ENCODE results near the gene PTPRS. TPM values are rescaled to one million over a fixed set of nuclear protein-coding genes. Genes with fewer than 3 reads are reported as not detected.
"Not testable (repeated sequence)": the region's sequence is repeated elsewhere in the genome, so short reads cannot be mapped to it uniquely, and the experiment has no call there.

The PTPRS gene
- total RNA-seq, 1 experiment from 2014 or later, result 215 TPM

GRCh38 chr19:5330307-5330720 is 10.3 kb downstream of the PTPRS start:
- TF ChIP-seq EZH2 (IDR thresholded peaks at IDR 0.05; ENCODE audit: borderline replicate concordance, low read depth, low read length, poor library complexity, severe bottlenecking), result no peak
- TF ChIP-seq, protein P1, sequence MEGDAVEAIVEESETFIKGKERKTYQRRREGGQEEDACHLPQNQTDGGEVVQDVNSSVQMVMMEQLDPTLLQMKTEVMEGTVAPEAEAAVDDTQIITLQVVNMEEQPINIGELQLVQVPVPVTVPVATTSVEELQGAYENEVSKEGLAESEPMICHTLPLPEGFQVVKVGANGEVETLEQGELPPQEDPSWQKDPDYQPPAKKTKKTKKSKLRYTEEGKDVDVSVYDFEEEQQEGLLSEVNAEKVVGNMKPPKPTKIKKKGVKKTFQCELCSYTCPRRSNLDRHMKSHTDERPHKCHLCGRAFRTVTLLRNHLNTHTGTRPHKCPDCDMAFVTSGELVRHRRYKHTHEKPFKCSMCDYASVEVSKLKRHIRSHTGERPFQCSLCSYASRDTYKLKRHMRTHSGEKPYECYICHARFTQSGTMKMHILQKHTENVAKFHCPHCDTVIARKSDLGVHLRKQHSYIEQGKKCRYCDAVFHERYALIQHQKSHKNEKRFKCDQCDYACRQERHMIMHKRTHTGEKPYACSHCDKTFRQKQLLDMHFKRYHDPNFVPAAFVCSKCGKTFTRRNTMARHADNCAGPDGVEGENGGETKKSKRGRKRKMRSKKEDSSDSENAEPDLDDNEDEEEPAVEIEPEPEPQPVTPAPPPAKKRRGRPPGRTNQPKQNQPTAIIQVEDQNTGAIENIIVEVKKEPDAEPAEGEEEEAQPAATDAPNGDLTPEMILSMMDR (conservative IDR thresholded peaks at IDR 0.05; ENCODE audit: low read depth, low read length), result no peak
- ChIA-PET POLR2A (ENCODE audit: low non-redundant PET) (no interaction called here), CTCF (no interaction called here)
- H3K4me3 ChIP-seq (ENCODE audit: low read depth, low read length, poor library complexity, severe bottlenecking), result no peak overlapping the region
- no TSS peak for BruUV-seq (replicated peaks)
- H3K4me1 ChIP-seq (ENCODE audit: insufficient read depth, low read length, poor library complexity, severe bottlenecking), result no peaks in the 10 kb centered on the region
- intact Hi-C loops (cut with micrococcal nuclease; ENCODE audit: unreplicated experiment), result no loop called here
- no peaks in the 10 kb centered on the region for H3K9me3 ChIP-seq (ENCODE audit: low read depth, low read length, poor library complexity, severe bottlenecking)
- H3K27ac ChIP-seq (ENCODE audit: low read depth, low read length, poor library complexity, severe bottlenecking), result no peak overlapping the region
- no peaks in the 10 kb centered on the region for H3K27me3 ChIP-seq (replicated peaks; ENCODE audit: insufficient read depth, low read depth, low read length, poor library complexity)
- no peaks in the 10 kb centered on the region for H3K36me3 ChIP-seq (ENCODE audit: insufficient read depth, low read length, poor library complexity, severe bottlenecking)
- DNase-seq (ENCODE audit: low spot score), result no peak

- intact Hi-C loops (cut with micrococcal nuclease; ENCODE audit: unreplicated experiment), result no loop called here
- no TSS peak for BruUV-seq (replicated peaks)
- no peak overlapping the region for H3K4me3 ChIP-seq (ENCODE audit: low read depth, low read length, poor library complexity, severe bottlenecking)
- DNase-seq (ENCODE audit: low spot score), result no peak
- H3K27me3 ChIP-seq (replicated peaks; ENCODE audit: insufficient read depth, low read depth, low read length, poor library complexity), result no peaks in the 10 kb centered on the region
- no peaks in the 10 kb centered on the region for H3K9me3 ChIP-seq (ENCODE audit: low read depth, low read length, poor library complexity, severe bottlenecking)
- no peak for TF ChIP-seq EZH2 (IDR thresholded peaks at IDR 0.05; ENCODE audit: borderline replicate concordance, low read depth, low read length, poor library complexity, severe bottlenecking)
- TF ChIP-seq, protein P1 (conservative IDR thresholded peaks at IDR 0.05; ENCODE audit: low read depth, low read length), result no peak
- H3K36me3 ChIP-seq (ENCODE audit: insufficient read depth, low read length, poor library complexity, severe bottlenecking), result no peaks in the 10 kb centered on the region
- no peaks in the 10 kb centered on the region for H3K4me1 ChIP-seq (ENCODE audit: insufficient read depth, low read length, poor library complexity, severe bottlenecking)
- POLR2A ChIA-PET (ENCODE audit: low non-redundant PET), result no interaction called here
- CTCF ChIA-PET, result no interaction called here
- no peak overlapping the region for H3K27ac ChIP-seq (ENCODE audit: low read depth, low read length, poor library complexity, severe bottlenecking)
These were observed 11.5 kb downstream of the PTPRS start for GRCh38 chr19:5329141-5329540.

DNA sequence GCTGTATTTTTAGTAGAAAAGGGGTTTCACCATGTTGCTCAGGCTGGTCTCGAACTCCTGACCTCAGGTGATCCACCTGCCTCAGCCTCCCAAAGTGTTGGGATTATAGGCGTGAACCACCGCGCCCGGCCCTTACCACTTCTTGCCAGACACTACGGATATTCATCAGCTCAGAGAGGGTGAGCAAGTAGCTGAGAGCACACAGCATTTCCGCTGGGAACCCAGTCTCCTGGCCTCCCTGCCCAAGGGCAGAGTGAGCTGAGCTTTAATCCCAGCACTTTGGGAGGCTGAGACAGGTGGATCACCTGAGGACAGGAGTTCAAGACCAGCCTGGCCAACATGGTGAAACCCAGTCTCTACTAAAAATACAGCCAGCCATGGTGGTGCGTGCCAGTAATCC is 12.2 kb downstream of the PTPRS start:
- POLR2A ChIA-PET (ENCODE audit: low non-redundant PET); CTCF ChIA-PET; DNase-seq (ENCODE audit: low spot score); H3K27me3 ChIP-seq (replicated peaks; ENCODE audit: insufficient read depth, low read depth, low read length, poor library complexity); H3K27ac ChIP-seq (ENCODE audit: low read depth, low read length, poor library complexity, severe bottlenecking); H3K9me3 ChIP-seq (ENCODE audit: low read depth, low read length, poor library complexity, severe bottlenecking); intact Hi-C loops (cut with micrococcal nuclease; ENCODE audit: unreplicated experiment); H3K4me3 ChIP-seq (ENCODE audit: low read depth, low read length, poor library complexity, severe bottlenecking); BruUV-seq (replicated peaks); H3K4me1 ChIP-seq (ENCODE audit: insufficient read depth, low read length, poor library complexity, severe bottlenecking); H3K36me3 ChIP-seq (ENCODE audit: insufficient read depth, low read length, poor library complexity, severe bottlenecking): not testable (repeated sequence)

- no TSS peak for BruUV-seq (replicated peaks)
- intact Hi-C loops (cut with micrococcal nuclease; ENCODE audit: unreplicated experiment), result no loop called here
- TF ChIP-seq, protein P1 (conservative IDR thresholded peaks at IDR 0.05; ENCODE audit: low read depth, low read length), result no peak
- no peak for TF ChIP-seq EZH2 (IDR thresholded peaks at IDR 0.05; ENCODE audit: borderline replicate concordance, low read depth, low read length, poor library complexity, severe bottlenecking)
- Histone ChIP-seq H3K36me3 (ENCODE audit: insufficient read depth, low read length, poor library complexity, severe bottlenecking) (no peaks in the 10 kb centered on the region), H3K4me3 (ENCODE audit: low read depth, low read length, poor library complexity, severe bottlenecking) (no peak overlapping the region), H3K9me3 (ENCODE audit: low read depth, low read length, poor library complexity, severe bottlenecking) (no peaks in the 10 kb centered on the region), H3K27me3 (replicated peaks; ENCODE audit: insufficient read depth, low read depth, low read length, poor library complexity) (no peaks in the 10 kb centered on the region), H3K27ac (ENCODE audit: low read depth, low read length, poor library complexity, severe bottlenecking) (no peak overlapping the region), H3K4me1 (ENCODE audit: insufficient read depth, low read length, poor library complexity, severe bottlenecking) (no peaks in the 10 kb centered on the region)
- DNase-seq (ENCODE audit: low spot score), result no peak
- ChIA-PET CTCF (no interaction called here), POLR2A (ENCODE audit: low non-redundant PET) (interaction anchor here (0.5 kb wide), 1 partner anchor 25 kb away, joined by 3 read pairs; no protein-coding TSS in a partner anchor)
These were observed 13.5 kb downstream of the PTPRS start for GRCh38 chr19:5326986-5327623.

Measured in A673 (cell line).